Common myeloid progenitor, CD34-positive (primary cell): Measurements from ENCODE around the gene RBBP8NL.

Experiments used
- CTCF ChIA-PET: fragments of 350-600 bp; sonication (Branson Sonifier 250); formaldehyde crosslinking; loops from one replicate; lab custom pipeline; 2021; ENCODE audit warnings: antibody characterized with exemption; lab: Charles Lee
- POLR2A ChIA-PET: fragments of 350-600 bp; sonication (Branson Sonifier 250); formaldehyde crosslinking; loops from one replicate; lab custom pipeline; 2021; ENCODE audit warnings: antibody characterized with exemption; lab: Charles Lee
- DNase-seq, 3 donors: peaks; one replicate each; pipeline versions ENCODE4 v3.0.0 to v3.0.0-alpha.2; 2013
- H3K27ac ChIP-seq, 2 experiments: 1 replicate in 1 of 2; 2 replicates in 1 of 2; pipeline ENCODE4 v1.7.0; 2013; ENCODE audit warnings: inconsistent platforms in 2 of 2, low read length in 2 of 2, mild to moderate bottlenecking in 2 of 2, low read depth in 1 of 2, moderate library complexity in 1 of 2; ENCODE audit not compliant: severe bottlenecking in 2 of 2, insufficient read depth in 1 of 2, poor library complexity in 1 of 2
- H3K27me3 ChIP-seq, 5 experiments: replicated peaks in 2 of 5; 1 replicate in 3 of 5; 2 replicates in 2 of 5; pipeline versions ENCODE4 v1.6.1 to v1.7.0; 2013; ENCODE audit warnings: low read length in 4 of 5, mild to moderate bottlenecking in 2 of 5, moderate library complexity in 2 of 5, inconsistent platforms in 1 of 5; ENCODE audit not compliant: insufficient read depth in 5 of 5, control insufficient read depth in 4 of 5
- H3K36me3 ChIP-seq, 4 experiments: 1 replicate in 2 of 4; 2 replicates in 2 of 4; pipeline versions ENCODE4 v1.6.1 to v1.7.0; 2013; ENCODE audit warnings: low read length in 3 of 4, control low read depth in 1 of 4, mild to moderate bottlenecking in 1 of 4; ENCODE audit not compliant: control insufficient read depth in 4 of 4, insufficient read depth in 4 of 4
- H3K4me1 ChIP-seq, 4 experiments: 1 replicate in 3 of 4; 2 replicates in 1 of 4; pipeline versions ENCODE4 v1.6.1 to v1.7.1; 2013; ENCODE audit warnings: low read length in 3 of 4, mild to moderate bottlenecking in 3 of 4, control low read depth in 1 of 4, inconsistent platforms in 1 of 4, moderate library complexity in 1 of 4; ENCODE audit not compliant: control insufficient read depth in 4 of 4, insufficient read depth in 4 of 4; ENCODE audit errors: control extremely low read depth in 1 of 4
- H3K4me3 ChIP-seq, 7 experiments: 1 replicate in 4 of 7; 2 replicates in 3 of 7; pipeline versions ENCODE4 v1.5.1 to v1.7.0; 2013; ENCODE audit warnings: mild to moderate bottlenecking in 7 of 7, low read length in 6 of 7, moderate library complexity in 6 of 7, inconsistent platforms in 2 of 7, low read depth in 2 of 7, control low read depth in 1 of 7; ENCODE audit not compliant: insufficient read depth in 4 of 7, control insufficient read depth in 1 of 7; ENCODE audit errors: extremely low read depth in 1 of 7
- H3K9me3 ChIP-seq, 5 experiments: 1 replicate in 4 of 5; 2 replicates in 1 of 5; pipeline versions ENCODE4 v1.6.1 to v1.7.1; 2013; ENCODE audit warnings: low read length in 4 of 5, mild to moderate bottlenecking in 2 of 5, inconsistent platforms in 1 of 5, low read depth in 1 of 5, moderate library complexity in 1 of 5; ENCODE audit not compliant: control insufficient read depth in 4 of 5, insufficient read depth in 2 of 5; ENCODE audit errors: control extremely low read depth in 1 of 5
- WGBS: methylation state at CpG from one replicate; pipeline ENCODE4 v1.1.5; 2013; ENCODE audit not compliant: insufficient coverage; 5-methylcytosine and 5-hydroxymethylcytosine counted together

Gene RBBP8NL

DNA sequence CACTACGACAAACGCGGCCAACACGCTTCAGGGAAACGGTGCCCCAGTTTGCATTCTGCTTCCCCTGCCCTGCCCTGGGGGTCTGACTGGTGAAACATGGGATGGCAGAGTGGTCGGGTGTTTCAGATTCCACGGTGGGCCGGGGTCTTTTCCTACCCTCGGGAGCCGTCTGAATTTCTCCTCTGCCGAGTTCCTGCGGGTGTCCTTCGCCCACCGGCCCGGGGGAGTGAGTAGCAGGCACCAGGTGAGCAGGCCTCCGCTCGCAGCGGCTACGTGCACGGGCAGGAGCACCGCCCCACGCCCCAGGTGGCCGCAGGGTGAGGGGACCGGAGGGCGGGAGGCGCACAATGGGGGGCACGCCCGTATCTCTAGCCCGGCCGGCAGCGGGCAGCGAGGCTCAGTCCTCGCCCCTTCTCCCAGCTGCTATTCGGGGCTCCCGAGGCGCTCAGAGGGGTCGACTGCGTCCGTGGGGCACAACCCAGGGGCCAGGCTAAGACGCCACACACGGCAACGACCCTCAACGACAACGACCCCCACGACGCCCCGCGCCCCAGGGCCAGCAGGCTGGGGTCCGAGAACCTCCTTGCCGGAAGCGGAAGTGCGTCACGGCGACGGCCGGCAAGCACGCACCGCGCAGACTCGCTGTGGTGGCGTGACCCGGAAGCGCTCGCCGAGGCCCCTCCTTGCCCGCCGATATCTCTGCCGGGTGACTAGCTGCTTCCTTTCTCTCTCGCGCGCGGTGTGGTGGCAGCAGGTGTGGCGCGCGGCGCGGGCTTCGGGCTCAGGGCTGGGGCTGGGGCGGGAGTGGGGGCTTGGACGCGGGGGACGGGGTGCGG, 40.7 kb downstream of the RBBP8NL start, which contains the start of gene RPS21:
RPS21 (plus strand) TSS at position 721 of the 836 bp plus-strand sequence. CDS start 236 bp downstream, outside the sequence.
- Histone ChIP-seq H3K4me3 (peak within 1 kb of the TSS; percentile 68 to 100 (median 92)), H3K36me3 (peaks cover 4 to 50% (median 32%) of the 10 kb centered on the region in 4 experiments), H3K27me3 (no peaks in the 10 kb centered on the region), H3K27ac (peak within 1 kb of the TSS; percentile 75 to 94), H3K9me3 (no peaks in the 10 kb centered on the region), H3K4me1 (peaks cover 1 to 27% (median 22%) of the 10 kb centered on the region in 4 experiments)
- peak; percentile 92 to 96 (median 96) for DNase-seq
- WGBS, result under 1% methylated on average over 60 of the region's 83 CpGs
- ChIA-PET POLR2A (interaction anchor here (0.8 kb wide), 1 partner anchor 23 kb away, joined by 3 read pairs; no protein-coding TSS in a partner anchor), CTCF (interaction anchor here (1.1 to 2.1 kb wide), 5 partner anchors 12 to 84 kb away, joined by 3 to 8 read pairs (median 3); partner anchors contain the start of gene ADRM1)

DNA sequence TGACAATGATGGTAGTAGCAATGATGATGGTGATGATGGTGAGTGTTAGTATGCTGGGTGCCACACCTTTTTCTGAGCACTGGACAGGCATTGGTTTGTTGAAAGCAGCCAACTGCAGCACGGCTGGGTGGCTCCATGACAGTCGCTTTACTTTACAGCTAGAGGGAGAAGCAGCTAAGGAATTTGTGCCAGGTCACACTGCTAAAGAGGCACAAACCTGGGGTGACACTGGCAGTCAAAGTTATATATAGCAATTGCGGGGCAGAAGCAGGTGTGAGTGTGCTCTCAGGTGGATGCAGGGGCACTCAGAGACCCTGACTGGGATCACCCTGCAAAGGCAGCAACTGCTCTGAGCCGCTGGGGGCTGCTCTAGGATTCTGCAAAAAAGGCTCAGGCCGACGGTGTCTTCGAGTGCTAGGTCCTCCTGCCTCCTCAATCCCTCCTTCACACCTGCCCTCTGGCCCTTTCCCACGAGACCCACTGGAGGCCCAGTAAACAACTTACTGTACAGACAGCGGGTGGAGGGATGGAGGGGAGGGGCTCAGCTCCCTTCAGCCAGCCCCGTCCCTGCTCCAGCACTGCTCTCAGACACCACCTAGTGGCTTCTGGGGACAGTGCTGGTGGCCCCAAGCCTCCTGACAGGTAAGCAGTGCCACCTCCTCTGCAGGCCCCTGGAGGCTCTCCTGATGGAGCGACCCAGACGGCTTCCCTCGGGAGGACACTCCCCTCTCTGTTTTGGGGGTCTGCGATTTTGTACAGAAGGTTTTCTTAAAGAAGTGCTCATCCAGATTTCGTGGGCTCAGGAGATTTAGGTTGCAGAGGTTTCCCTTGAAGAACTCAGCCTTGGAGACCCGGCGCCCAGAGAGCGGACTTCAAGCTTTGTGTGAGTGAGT, 44.8 kb downstream of the RBBP8NL start:
- POLR2A ChIA-PET, result interaction anchor here (0.5 to 1.4 kb wide), 2 partner anchors 68 to 77 kb away, joined by 3 to 4 read pairs; no protein-coding TSS in a partner anchor
- WGBS, result 56% methylated on average over 17 of the region's 18 CpGs
- Histone ChIP-seq H3K36me3 (peaks cover 2 to 12% (median 8%) of the 10 kb centered on the region in 4 experiments), H3K4me1 (peaks cover 0 to 15% (median 13%) of the 10 kb centered on the region in 4 experiments), H3K4me3 (no peak overlapping the region), H3K9me3 (no peaks in the 10 kb centered on the region), H3K27me3 (no peaks in the 10 kb centered on the region), H3K27ac (no peak overlapping the region)
- peak; percentile 78 to 86 (median 82) for DNase-seq
- CTCF ChIA-PET, result interaction anchor here (0.6 to 2.4 kb wide), 19 partner anchors 11 to 372 kb away, joined by 3 to 24 read pairs (median 4); partner anchors contain the start of genes ADRM1 and GATA5

DNA sequence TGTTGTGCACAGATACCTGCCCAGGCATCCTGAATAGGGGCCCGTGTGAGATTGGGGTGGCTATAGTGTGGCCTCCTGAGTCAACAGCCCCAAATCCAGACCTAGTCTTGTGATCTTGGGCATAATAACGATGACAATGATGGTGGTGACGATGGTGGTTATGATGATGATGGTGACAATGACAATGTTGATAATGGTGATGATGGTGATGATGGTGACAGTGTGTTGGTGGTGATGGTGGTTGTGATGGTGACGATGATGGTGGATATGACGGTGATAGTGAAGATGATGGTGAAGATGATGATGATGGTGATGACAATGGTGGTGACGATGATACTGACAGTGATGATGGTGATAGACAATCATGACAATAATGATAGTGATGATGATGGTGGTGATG, 45.5 kb downstream of the RBBP8NL start:
- POLR2A ChIA-PET, result interaction anchor here (1.4 kb wide), 1 partner anchor 77 kb away, joined by 3 read pairs; no protein-coding TSS in a partner anchor
- no peak overlapping the region for H3K27ac ChIP-seq
- no peaks in the 10 kb centered on the region for H3K27me3 ChIP-seq
- CTCF ChIA-PET, result interaction anchor here (1.0 to 2.4 kb wide), 7 partner anchors 12 to 94 kb away, joined by 3 to 24 read pairs (median 8); partner anchors contain the start of genes ADRM1 and GATA5
- WGBS, result 98% methylated on average over 6 of the region's 6 CpGs
- peaks cover 2 to 11% (median 8%) of the 10 kb centered on the region in 4 experiments for H3K36me3 ChIP-seq
- peaks cover 0 to 12% (median 10%) of the 10 kb centered on the region in 4 experiments for H3K4me1 ChIP-seq
- no peak for DNase-seq
- no peak overlapping the region for H3K4me3 ChIP-seq
- no peaks in the 10 kb centered on the region for H3K9me3 ChIP-seq

DNA sequence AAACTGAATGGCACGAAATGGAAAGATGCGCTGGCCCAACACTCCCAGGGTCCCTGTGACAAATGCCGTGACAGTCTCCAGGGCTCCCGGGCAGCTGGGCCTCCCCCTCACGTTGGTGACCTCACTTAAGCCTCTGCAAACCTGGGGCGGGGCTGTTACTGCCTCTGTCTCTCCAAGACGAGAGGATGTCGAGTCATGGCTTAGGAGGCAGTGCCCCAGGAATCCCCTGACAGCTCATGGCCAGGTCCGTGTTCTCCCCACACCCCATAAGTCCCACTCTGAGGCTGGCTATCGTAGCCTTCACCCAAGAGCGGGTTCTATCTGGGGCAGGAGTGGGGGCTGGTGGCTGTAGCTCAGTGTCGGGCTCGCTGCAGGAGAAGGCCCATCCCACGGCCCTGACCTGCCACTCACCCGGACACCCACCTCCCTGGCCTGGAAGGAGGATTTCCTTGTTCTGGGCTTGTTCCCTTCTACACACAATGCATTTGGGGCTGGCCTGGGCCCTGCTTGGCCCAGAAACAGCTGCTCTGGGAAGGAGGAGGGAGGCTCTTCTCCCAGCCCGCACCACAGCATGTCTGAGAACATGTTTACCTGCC, 46.0 kb downstream of the RBBP8NL start:
- POLR2A ChIA-PET, result no interaction called here

DNA sequence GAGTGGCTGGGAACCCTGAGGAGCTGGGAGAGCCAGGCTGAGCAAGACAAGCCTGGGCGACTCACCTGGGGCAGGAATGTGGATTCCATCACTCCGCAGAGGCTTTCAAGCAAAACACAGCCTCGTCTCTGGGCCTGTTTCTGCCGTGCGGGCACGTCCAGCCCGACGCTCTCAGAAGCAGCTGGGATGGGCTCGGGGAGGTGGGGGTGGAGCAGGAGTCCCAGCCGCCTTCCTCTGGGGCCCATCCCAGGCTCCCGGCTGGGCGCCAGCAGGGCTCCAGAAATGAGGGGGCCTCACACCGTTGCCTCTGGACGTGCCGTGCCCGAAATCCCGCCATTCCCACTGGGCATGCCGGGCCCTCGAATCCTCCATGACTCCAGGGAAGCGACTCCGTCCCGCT, 49.1 kb downstream of the RBBP8NL start:
- 97% methylated on average over 21 of the region's 22 CpGs for WGBS
- ChIA-PET POLR2A (no interaction called here), CTCF (no interaction called here)
- DNase-seq, result no peak
- Histone ChIP-seq H3K36me3 (peaks cover 2 to 11% (median 8%) of the 10 kb centered on the region in 4 experiments), H3K4me1 (peaks cover 0 to 3% (median 0%) of the 10 kb centered on the region in 4 experiments), H3K27me3 (peaks cover 0 to 14% (median 0%) of the 10 kb centered on the region in 5 experiments), H3K9me3 (no peaks in the 10 kb centered on the region), H3K27ac (no peak overlapping the region), H3K4me3 (no peak overlapping the region)

More for the DNA sequence above, 46.0 kb downstream of the RBBP8NL start:
- Histone ChIP-seq H3K36me3 (peaks cover 2 to 11% (median 8%) of the 10 kb centered on the region in 4 experiments), H3K4me3 (no peak overlapping the region), H3K4me1 (peaks cover 0 to 11% (median 10%) of the 10 kb centered on the region in 4 experiments), H3K27ac (no peak overlapping the region), H3K9me3 (no peaks in the 10 kb centered on the region), H3K27me3 (no peaks in the 10 kb centered on the region)
- DNase-seq, result no peak
- CTCF ChIA-PET, result interaction anchor here (1.2 to 2.4 kb wide), 2 partner anchors 12 to 75 kb away, joined by 5 to 18 read pairs; no protein-coding TSS in a partner anchor
- 85% methylated on average over 14 of the region's 16 CpGs for WGBS

DNA sequence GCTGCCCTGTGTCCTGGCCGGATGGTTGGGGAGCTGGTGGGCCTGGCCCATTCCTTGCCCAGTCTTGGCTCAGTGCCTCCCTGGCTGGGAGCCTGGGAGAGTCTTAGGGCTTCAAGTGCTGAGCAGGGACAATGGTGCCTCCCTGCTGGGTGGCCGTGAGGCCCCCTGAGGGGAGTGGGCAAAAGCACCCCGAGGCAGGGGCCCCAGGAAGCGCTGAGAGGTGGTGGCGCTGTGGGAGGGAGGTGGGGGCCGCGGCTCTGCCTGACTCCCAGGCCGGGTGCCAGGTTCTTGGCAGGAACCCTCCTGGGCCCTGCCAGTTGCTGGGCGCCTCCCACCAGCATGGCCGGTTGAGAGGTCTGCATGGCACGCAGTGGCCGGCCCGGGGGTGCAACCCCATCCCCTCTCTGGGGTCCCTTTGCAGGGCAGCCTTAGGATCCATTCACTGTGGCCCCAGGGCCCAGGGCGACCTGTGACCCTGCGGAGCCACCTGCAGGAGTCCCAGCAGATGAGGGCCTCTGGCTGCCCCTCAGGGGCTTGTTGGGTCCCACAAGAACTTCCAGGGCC, 49.6 kb downstream of the RBBP8NL start:
- ChIA-PET POLR2A (no interaction called here), CTCF (interaction anchor here (0.8 kb wide), 1 partner anchor 9 kb away, joined by 3 read pairs; no protein-coding TSS in a partner anchor)
- DNase-seq, result no peak
- H3K27ac ChIP-seq, result no peak overlapping the region
- no peak overlapping the region for H3K4me3 ChIP-seq
- no peaks in the 10 kb centered on the region for H3K9me3 ChIP-seq
- H3K4me1 ChIP-seq, result peaks cover 0 to 3% (median 0%) of the 10 kb centered on the region in 4 experiments
- H3K27me3 ChIP-seq, result peaks cover 0 to 15% (median 0%) of the 10 kb centered on the region in 5 experiments
- WGBS, result 83% methylated on average over 12 of the region's 15 CpGs
- H3K36me3 ChIP-seq, result peaks cover 2 to 11% (median 8%) of the 10 kb centered on the region in 4 experiments
